Smooth muscle cell (in vitro differentiated cells): ENCODE measurements around the gene NETO1. TPM values are rescaled to one million over a fixed set of nuclear protein-coding genes. Genes with fewer than 3 reads are reported as not detected.
A peak's percentile ranks its signal among the peaks of the same experiment; 100 is the strongest.

Experiments
- DNase-seq: peaks from one replicate; lab custom pipeline; 2025; ENCODE audit not compliant: unreplicated experiment; lab: John Stamatoyannopoulos, UW
- H2AFZ ChIP-seq: fragments of 200-600 bp; sonication (generic); 2 replicates; pipeline ENCODE4 v1.6.0; 2016; ENCODE audit warnings: antibody characterized with exemption, low read depth, mild to moderate bottlenecking
- H3F3A ChIP-seq: fragments of 200-600 bp; sonication (generic); 2 replicates; pipeline ENCODE4 v1.6.0; 2017; ENCODE audit warnings: antibody characterized with exemption, low read depth
- H3K27ac ChIP-seq: fragments of 200-600 bp; sonication (generic); 2 replicates; pipeline ENCODE4 v1.5.1; 2016; ENCODE audit warnings: low read depth, mild to moderate bottlenecking
- H3K27me3 ChIP-seq: fragments of 200-600 bp; sonication (generic); 2 replicates; pipeline ENCODE4 v1.6.1; 2016; ENCODE audit warnings: low read depth, mild to moderate bottlenecking
- H3K36me3 ChIP-seq: fragments of 200-600 bp; sonication (generic); 2 replicates; pipeline ENCODE4 v1.5.1; 2016; ENCODE audit warnings: low read depth
- H3K4me1 ChIP-seq: fragments of 200-600 bp; sonication (generic); 2 replicates; pipeline ENCODE4 v1.5.1; 2016; ENCODE audit warnings: low read depth
- H3K4me2 ChIP-seq: fragments of 200-600 bp; sonication (generic); 2 replicates; pipeline ENCODE4 v1.6.0; 2016; ENCODE audit warnings: mild to moderate bottlenecking
- H3K4me3 ChIP-seq: fragments of 200-600 bp; sonication (generic); 2 replicates; pipeline ENCODE4 v1.5.1; 2016; ENCODE audit warnings: mild to moderate bottlenecking
- H3K79me2 ChIP-seq: fragments of 200-600 bp; sonication (generic); 2 replicates; pipeline ENCODE4 v1.6.0; 2016; ENCODE audit warnings: low read depth, mild to moderate bottlenecking
- H3K9ac ChIP-seq: fragments of 200-600 bp; sonication (generic); 2 replicates; pipeline ENCODE4 v1.6.0; 2016; ENCODE audit warnings: low read depth
- H3K9me3 ChIP-seq: fragments of 200-600 bp; sonication (generic); replicated peaks from 2 replicates; pipeline ENCODE4 v1.5.1; 2016; ENCODE audit warnings: low read depth
- H4K20me1 ChIP-seq: fragments of 200-600 bp; sonication (generic); 2 replicates; pipeline ENCODE4 v1.6.0; 2016; ENCODE audit warnings: low read depth
- WGBS: methylation state at CpG from one replicate; pipeline ENCODE4 v1.1.7; 2016; ENCODE audit warnings: low lambda C conversion rate; 5-methylcytosine and 5-hydroxymethylcytosine counted together
- polyA plus RNA-seq: library from polyadenylated mRNA; unstranded; fragments of >200 nt; fragmentation: Nextera tagmentation; extraction: Ambion mirVana; gene quantifications from 2 replicates; pipeline ENCODE4 v1.2.1, GENCODE V29; 2016
- total RNA-seq: library from RNA; depleted of rRNA; stranded (reverse); fragments of >200 nt; gene quantifications from 2 replicates; pipeline ENCODE4 v1.2.3, GENCODE V29; 2014
- TF ChIP-seq, protein P1 (sequence below): fragments of 200-600 bp; sonication (generic); IDR thresholded peaks from 2 replicates; pipeline ENCODE4 v1.5.1; 2017; ENCODE audit warnings: borderline replicate concordance, mild to moderate bottlenecking, antibody characterized with exemption; ENCODE audit not compliant: insufficient read depth, poor library complexity, severe bottlenecking

Gene NETO1
- total and polyA plus RNA-seq, 2 experiments from 2014 or later, result 0.04 to 0.53 TPM

DNA sequence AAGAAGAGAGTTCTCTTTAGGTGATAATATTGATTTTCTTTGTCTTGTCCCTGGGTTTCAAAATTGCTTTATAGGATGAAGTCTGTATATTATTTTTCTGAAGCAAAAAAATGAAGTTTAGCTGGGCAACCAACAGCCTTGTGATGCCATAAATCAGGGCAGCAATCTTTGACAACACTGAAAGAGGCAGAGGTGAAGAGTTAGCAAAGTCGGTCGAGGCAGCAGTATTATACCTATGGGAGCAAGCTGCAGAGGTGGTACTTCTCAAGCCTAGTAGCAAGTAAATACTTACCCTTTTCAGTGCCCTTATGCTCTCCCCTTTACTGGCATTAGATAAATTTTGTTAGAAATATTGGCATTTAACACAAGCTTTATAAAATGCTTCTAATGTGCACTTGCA is 92.9 kb downstream of the NETO1 start:
- Histone ChIP-seq H3K9ac (no peak overlapping the region), H3F3A (no peaks in the 10 kb centered on the region), H3K36me3 (no peaks in the 10 kb centered on the region), H3K4me1 (no peaks in the 10 kb centered on the region), H3K4me2 (no peak overlapping the region), H3K4me3 (no peak overlapping the region), H3K27ac (no peak overlapping the region), H3K79me2 (no peaks in the 10 kb centered on the region), H3K9me3 (no peaks in the 10 kb centered on the region), H2AFZ (no peak overlapping the region), H4K20me1 (no peaks in the 10 kb centered on the region), H3K27me3 (no peaks in the 10 kb centered on the region)
- DNase-seq, result no peak
- WGBS, result 90% methylated on average over 2 of the region's 2 CpGs
- TF ChIP-seq, protein P1, sequence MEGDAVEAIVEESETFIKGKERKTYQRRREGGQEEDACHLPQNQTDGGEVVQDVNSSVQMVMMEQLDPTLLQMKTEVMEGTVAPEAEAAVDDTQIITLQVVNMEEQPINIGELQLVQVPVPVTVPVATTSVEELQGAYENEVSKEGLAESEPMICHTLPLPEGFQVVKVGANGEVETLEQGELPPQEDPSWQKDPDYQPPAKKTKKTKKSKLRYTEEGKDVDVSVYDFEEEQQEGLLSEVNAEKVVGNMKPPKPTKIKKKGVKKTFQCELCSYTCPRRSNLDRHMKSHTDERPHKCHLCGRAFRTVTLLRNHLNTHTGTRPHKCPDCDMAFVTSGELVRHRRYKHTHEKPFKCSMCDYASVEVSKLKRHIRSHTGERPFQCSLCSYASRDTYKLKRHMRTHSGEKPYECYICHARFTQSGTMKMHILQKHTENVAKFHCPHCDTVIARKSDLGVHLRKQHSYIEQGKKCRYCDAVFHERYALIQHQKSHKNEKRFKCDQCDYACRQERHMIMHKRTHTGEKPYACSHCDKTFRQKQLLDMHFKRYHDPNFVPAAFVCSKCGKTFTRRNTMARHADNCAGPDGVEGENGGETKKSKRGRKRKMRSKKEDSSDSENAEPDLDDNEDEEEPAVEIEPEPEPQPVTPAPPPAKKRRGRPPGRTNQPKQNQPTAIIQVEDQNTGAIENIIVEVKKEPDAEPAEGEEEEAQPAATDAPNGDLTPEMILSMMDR, result no peak

DNA sequence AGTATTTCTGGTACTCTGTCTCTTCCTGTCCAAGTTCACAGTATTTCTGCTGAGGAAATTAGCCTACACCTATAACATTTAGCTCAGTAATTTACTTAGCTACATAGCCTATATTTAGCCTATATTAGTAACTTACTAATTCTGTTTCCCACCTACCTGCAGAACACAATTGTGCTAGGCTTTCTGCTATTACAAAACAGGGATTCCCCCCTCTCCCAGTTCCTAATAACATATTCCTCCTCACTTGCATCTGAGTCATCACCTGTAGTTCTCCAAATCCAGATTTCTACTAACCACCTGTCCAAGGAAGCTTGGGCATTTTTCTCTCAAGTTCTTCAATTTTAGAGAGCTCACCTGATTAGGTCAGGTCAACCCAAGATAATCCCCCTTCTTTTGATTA is 94.9 kb downstream of the NETO1 start:
- no peaks in the 10 kb centered on the region for H3K9me3 ChIP-seq
- no peak overlapping the region for H3K9ac ChIP-seq
- H3K27ac ChIP-seq, result no peak overlapping the region
- no peak overlapping the region for H3K4me3 ChIP-seq
- no peaks in the 10 kb centered on the region for H3K4me1 ChIP-seq
- H3K79me2 ChIP-seq, result no peaks in the 10 kb centered on the region
- H4K20me1 ChIP-seq, result no peaks in the 10 kb centered on the region
- no peaks in the 10 kb centered on the region for H3K27me3 ChIP-seq
- TF ChIP-seq, protein P1, result no peak
- no peaks in the 10 kb centered on the region for H3F3A ChIP-seq
- no peak overlapping the region for H2AFZ ChIP-seq
- no peak for DNase-seq
- no peak overlapping the region for H3K4me2 ChIP-seq
- H3K36me3 ChIP-seq, result no peaks in the 10 kb centered on the region

DNA sequence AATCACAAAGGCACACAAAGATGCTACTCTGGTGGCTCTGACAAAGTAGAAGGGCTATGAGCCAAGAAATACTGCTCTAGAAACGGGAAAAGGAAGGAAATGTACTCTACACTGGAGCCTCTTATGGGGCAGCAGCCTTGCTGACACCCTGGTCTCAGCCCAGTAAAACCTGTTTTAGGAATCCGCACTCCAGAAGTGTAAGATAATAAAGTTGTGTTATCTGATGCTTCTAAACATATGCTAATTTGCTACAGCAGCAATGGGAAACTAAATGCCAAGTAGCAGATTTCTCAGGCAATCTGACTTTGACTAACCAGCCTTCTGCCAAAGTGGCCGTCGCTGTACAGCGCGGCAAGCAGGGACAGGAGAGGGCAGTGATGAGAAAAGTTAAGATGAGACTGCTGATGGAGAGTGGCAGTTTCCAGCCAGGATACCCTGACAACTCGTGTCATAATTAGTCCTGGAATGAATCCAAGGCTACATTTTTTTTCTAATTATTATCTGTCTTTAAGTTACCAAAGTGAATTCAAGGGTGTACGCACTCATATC is 99.0 kb downstream of the NETO1 start:
- Histone ChIP-seq H3K9me3 (no peaks in the 10 kb centered on the region), H3K36me3 (no peaks in the 10 kb centered on the region), H3K4me2 (no peak overlapping the region), H3K79me2 (no peaks in the 10 kb centered on the region), H2AFZ (no peak overlapping the region), H3K27ac (no peak overlapping the region), H3F3A (no peaks in the 10 kb centered on the region), H3K4me3 (no peak overlapping the region), H3K9ac (no peak overlapping the region), H4K20me1 (no peaks in the 10 kb centered on the region), H3K4me1 (no peaks in the 10 kb centered on the region), H3K27me3 (no peaks in the 10 kb centered on the region)
- 53% methylated on average over 8 of the region's 8 CpGs for WGBS
- TF ChIP-seq, protein P1, result no peak
- no peak for DNase-seq

DNA sequence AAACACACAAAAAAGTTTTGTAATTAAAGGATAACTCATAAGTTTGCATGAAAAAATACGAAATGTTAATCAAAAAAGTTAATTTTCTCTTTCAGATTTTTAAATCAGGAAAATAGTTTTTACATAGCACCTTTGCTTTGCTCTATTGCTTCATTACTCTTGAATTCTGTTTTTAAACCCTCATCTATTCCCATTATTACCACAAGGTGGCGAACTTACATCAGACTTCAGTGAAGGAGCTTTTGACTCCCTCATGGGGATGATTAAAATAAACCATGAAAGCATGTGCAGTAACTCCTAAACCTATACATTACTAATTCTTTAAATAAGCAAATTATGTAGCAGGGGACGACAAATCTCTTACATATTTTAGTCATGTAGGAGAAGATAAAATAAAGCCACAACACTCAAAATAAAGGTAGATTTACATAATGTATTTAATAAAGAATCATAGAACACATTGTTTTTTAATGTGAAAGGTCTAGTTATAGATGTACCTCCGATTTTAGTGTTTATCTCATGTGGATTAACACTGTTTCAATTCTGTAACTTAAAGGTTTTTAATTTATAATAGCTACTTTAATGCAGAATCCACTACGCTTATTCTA is 105.2 kb downstream of the NETO1 start:
- Histone ChIP-seq H3K4me3 (no peak overlapping the region), H3F3A (no peaks in the 10 kb centered on the region), H3K36me3 (no peaks in the 10 kb centered on the region), H3K79me2 (no peaks in the 10 kb centered on the region), H2AFZ (no peak overlapping the region), H3K9ac (no peak overlapping the region), H3K27ac (no peak overlapping the region), H3K27me3 (no peaks in the 10 kb centered on the region), H4K20me1 (no peaks in the 10 kb centered on the region), H3K4me2 (peak overlapping the region; percentile 23), H3K9me3 (no peaks in the 10 kb centered on the region), H3K4me1 (no peaks in the 10 kb centered on the region)
- DNase-seq, result no peak
- TF ChIP-seq, protein P1, result peak; percentile 89
- WGBS, result 2% methylated on average over 5 of the region's 5 CpGs
